HepG2 (cell line): Measurements from ENCODE around the gene AUNIP. TPM values are rescaled to one million over a fixed set of nuclear protein-coding genes. Genes with fewer than 3 reads are reported as not detected.
A peak's percentile ranks its signal among the peaks of the same experiment; 100 is the strongest.

Experiments used
- CENPT ChIP-seq: sonication (generic); formaldehyde crosslinking; IDR thresholded peaks from 2 replicates; pipeline ENCODE4 v1.8.0; 2022; ENCODE audit warnings: low read depth, mild to moderate bottlenecking, moderate library complexity, missing genetic modification reagents
- CHD2 ChIP-seq: IDR thresholded peaks from 2 replicates; pipeline ENCODE4 v1.6.1; 2011; ENCODE audit warnings: low read depth, low read length, improper control_type of control experiment
- DZIP1 ChIP-seq: sonication (generic); formaldehyde crosslinking; IDR thresholded peaks from 2 replicates; pipeline ENCODE4 v1.5.0; 2020; ENCODE audit warnings: mild to moderate bottlenecking, missing genetic modification reagents
- FOXO1 ChIP-seq: sonication (generic); formaldehyde crosslinking; IDR thresholded peaks from 2 replicates; pipeline ENCODE4 v1.4.0; 2020; ENCODE audit warnings: missing genetic modification reagents
- GMEB2 ChIP-seq: IDR thresholded peaks from 2 replicates; pipeline ENCODE4 v1.6.1; 2016; ENCODE audit warnings: missing biosample characterization, missing genetic modification reagents, low read depth
- HINFP ChIP-seq: sonication (generic); formaldehyde crosslinking; IDR thresholded peaks from 2 replicates; pipeline ENCODE4 v1.4.0; 2020; ENCODE audit warnings: low read depth, mild to moderate bottlenecking, missing genetic modification reagents
- HIVEP1 ChIP-seq: sonication (generic); formaldehyde crosslinking; IDR thresholded peaks from 2 replicates; pipeline ENCODE4 v1.4.0; 2020; ENCODE audit warnings: mild to moderate bottlenecking, missing genetic modification reagents
- KAT8 ChIP-seq: IDR thresholded peaks from 2 replicates; pipeline ENCODE4 v1.6.1; 2016; ENCODE audit warnings: missing genetic modification reagents, missing compliant biosample characterization
- NR2F6 ChIP-seq, 2 experiments: IDR thresholded peaks; 2 replicates each; pipeline ENCODE4 v1.6.1; 2016; ENCODE audit warnings: antibody characterized with exemption in 1 of 2, mild to moderate bottlenecking in 1 of 2
- PAXIP1 ChIP-seq: sonication (generic); formaldehyde crosslinking; conservative IDR thresholded peaks from 2 replicates; pipeline ENCODE4 v1.4.0; 2020; ENCODE audit warnings: mild to moderate bottlenecking, missing genetic modification reagents, moderate library complexity
- UBTF ChIP-seq: sonication (generic); formaldehyde crosslinking; IDR thresholded peaks from 2 replicates; pipeline ENCODE4 v1.4.0; 2020; ENCODE audit warnings: mild to moderate bottlenecking, missing genetic modification reagents
- ZMAT3 ChIP-seq: sonication (generic); formaldehyde crosslinking; conservative IDR thresholded peaks from 2 replicates; pipeline ENCODE4 v1.7.0; 2021; ENCODE audit warnings: missing genetic modification reagents
- ZNF20 ChIP-seq: sonication (generic); formaldehyde crosslinking; IDR thresholded peaks from 2 replicates; pipeline ENCODE4 v1.4.0; 2020; ENCODE audit warnings: mild to moderate bottlenecking, moderate library complexity, missing genetic modification reagents
- ZNF337 ChIP-seq: sonication (generic); formaldehyde crosslinking; IDR thresholded peaks from 2 replicates; pipeline ENCODE4 v1.5.1; 2020; ENCODE audit warnings: missing genetic modification reagents, low read depth, mild to moderate bottlenecking, borderline replicate concordance
- ZNF607 ChIP-seq: sonication (generic); formaldehyde crosslinking; IDR thresholded peaks from 2 replicates; pipeline ENCODE4 v1.5.1; 2020; ENCODE audit warnings: missing genetic modification reagents, mild to moderate bottlenecking, borderline replicate concordance
- ZNF678 ChIP-seq: sonication (generic); formaldehyde crosslinking; IDR thresholded peaks from 2 replicates; pipeline ENCODE4 v1.4.0; 2020; ENCODE audit warnings: mild to moderate bottlenecking, missing genetic modification reagents
- polyA plus RNA-seq, 8 experiments: library from polyadenylated mRNA; depleted of rRNA in 3 of 8; stranded (reverse) in 7 of 8; unstranded in 1 of 8; fragments of >200 nt; fragmentation: Illumina TruSeq in 4 of 8; extraction: Trizol in 4 of 8; gene quantifications; 2 replicates each; pipeline versions ENCODE4 v1.2.1 to v1.2.3, GENCODE V29; 2011 to 2016; ENCODE audit warnings: low read depth in 4 of 8, missing spikeins in 1 of 8, mixed read lengths in 1 of 8; ENCODE audit not compliant: insufficient read depth in 1 of 8
- total RNA-seq, 5 experiments: library from RNA; depleted of rRNA; stranded (reverse); fragments of >200 nt; fragmentation: Illumina TruSeq; extraction: Trizol; gene quantifications; 2 replicates each; pipeline ENCODE4 v1.2.3, GENCODE V29; 2016; ENCODE audit warnings: low read depth in 1 of 5

Gene AUNIP
- total and polyA plus RNA-seq, 2 of the 13 experiments (the other 11 are each of a cell fraction or from before 2014, with no cell fraction given): 3.8 to 12.3 TPM

GRCh38 chr1:25820247-25821111, 38.8 kb downstream of the AUNIP start (continued):
- TF ChIP-seq NR2F6 (IDR thresholded peaks at IDR 0.05) (no peak), NR2F6 (CRISPR knock-in tag; IDR thresholded peaks at IDR 0.05) (no peak), HINFP (CRISPR knock-in tag) (peak; percentile 11; the same call in 1 of the 2 replicates), DZIP1 (no peak), ZNF337 (CRISPR knock-in tag) (peak; percentile 67; the same call in 1 of the 2 replicates), KAT8 (0 out of 2 replicates have a peak, but pooled peaks have one; percentile 11), GMEB2 (CRISPR knock-in tag) (no peak), ZNF20 (CRISPR knock-in tag) (no peak), CENPT (no peak), PAXIP1 (CRISPR knock-in tag) (no peak; the same call in none of the 2 replicates), UBTF (CRISPR knock-in tag) (peak; percentile 52), ZNF678 (CRISPR knock-in tag) (0 out of 2 replicates have a peak, but pooled peaks have one; percentile 18), ZNF607 (peak; percentile 43; the same call in 1 of the 2 replicates), FOXO1 (no peak), HIVEP1 (CRISPR knock-in tag) (peak; percentile 42; the same call in 1 of the 2 replicates), CHD2 (peak; percentile 87), ZMAT3 (CRISPR knock-in tag) (no peak; the same call in 1 of the 2 replicates)
